Activated CD4-positive, alpha-beta T cell treated with anti-CD3 and anti-CD28 coated beads, Interleukin-2, amount 50 U/mL, for 1 hour (primary cell): ENCODE measurements around the gene DOCK10.

Experiments used
- DNase-seq: peaks from one replicate; pipeline ENCODE4 v3.0.0-alpha.2; 2020

The DOCK10 gene

GRCh38 chr2:224973112-224974016, 68.9 kb downstream of the DOCK10 start:
- peak; percentile 12 for DNase-seq

- peak; percentile 9 for DNase-seq
Observed at GRCh38 chr2:224971214-224971613, 71.1 kb downstream of the DOCK10 start.

- no peak for DNase-seq
Observed at GRCh38 chr2:224970311-224970710, 72.0 kb downstream of the DOCK10 start.

GRCh38 chr2:224969633-224970260, 72.5 kb downstream of the DOCK10 start:
- no peak for DNase-seq

GRCh38 chr2:224969095-224969494, 73.2 kb downstream of the DOCK10 start:
- no peak for DNase-seq

GRCh38 chr2:224968051-224968450, 74.2 kb downstream of the DOCK10 start:
- DNase-seq = no peak

- no peak for DNase-seq
Observed at GRCh38 chr2:224966613-224967012, 75.7 kb downstream of the DOCK10 start.

- DNase-seq = no peak
Observed at GRCh38 chr2:224959556-224959955, 82.7 kb downstream of the DOCK10 start.

GRCh38 chr2:224958873-224959272, 83.4 kb downstream of the DOCK10 start:
- DNase-seq = no peak

- no peak for DNase-seq
Observed at GRCh38 chr2:224958462-224958857, 83.8 kb downstream of the DOCK10 start.

GRCh38 chr2:224957540-224958461, 84.5 kb downstream of the DOCK10 start:
- no peak for DNase-seq

GRCh38 chr2:224956706-224957105, 85.6 kb downstream of the DOCK10 start:
- no peak for DNase-seq

GRCh38 chr2:224954980-224955379, 87.3 kb downstream of the DOCK10 start:
- DNase-seq = no peak

- peak; percentile 16 for DNase-seq
Observed at GRCh38 chr2:224952936-224953657, 89.2 kb downstream of the DOCK10 start.

GRCh38 chr2:224951723-224952481, 90.4 kb downstream of the DOCK10 start:
- DNase-seq = no peak

- no peak for DNase-seq
Observed at GRCh38 chr2:224948859-224949258, 93.4 kb downstream of the DOCK10 start.

GRCh38 chr2:224948005-224948404, 94.3 kb downstream of the DOCK10 start:
- DNase-seq = no peak

GRCh38 chr2:224947566-224947965, 94.7 kb downstream of the DOCK10 start:
- DNase-seq = no peak

- no peak for DNase-seq
Observed at GRCh38 chr2:224946895-224947294, 95.4 kb downstream of the DOCK10 start.

- DNase-seq = no peak
Observed at GRCh38 chr2:224944707-224945547, 97.3 kb downstream of the DOCK10 start.

- DNase-seq = peak; percentile 34
Observed at GRCh38 chr2:224943601-224944041, 98.6 kb downstream of the DOCK10 start.
